Posterior cingulate gyrus (tissue), 11 donors: ENCODE measurements around the gene MTA1.

Experiments
- DNase-seq, 10 donors: peaks; one replicate each; pipeline versions ENCODE4 v3.0.0 to v3.0.0-alpha.2; 2020 to 2021; ENCODE audit warnings: mixed read lengths in 3 of 10
- intact Hi-C: fragments of 100-400 bp; cut with DNase I; formaldehyde crosslinking; loops from one replicate; pipeline ENCODE4 v1.15.1; 2023

MTA1 gene

DNA sequence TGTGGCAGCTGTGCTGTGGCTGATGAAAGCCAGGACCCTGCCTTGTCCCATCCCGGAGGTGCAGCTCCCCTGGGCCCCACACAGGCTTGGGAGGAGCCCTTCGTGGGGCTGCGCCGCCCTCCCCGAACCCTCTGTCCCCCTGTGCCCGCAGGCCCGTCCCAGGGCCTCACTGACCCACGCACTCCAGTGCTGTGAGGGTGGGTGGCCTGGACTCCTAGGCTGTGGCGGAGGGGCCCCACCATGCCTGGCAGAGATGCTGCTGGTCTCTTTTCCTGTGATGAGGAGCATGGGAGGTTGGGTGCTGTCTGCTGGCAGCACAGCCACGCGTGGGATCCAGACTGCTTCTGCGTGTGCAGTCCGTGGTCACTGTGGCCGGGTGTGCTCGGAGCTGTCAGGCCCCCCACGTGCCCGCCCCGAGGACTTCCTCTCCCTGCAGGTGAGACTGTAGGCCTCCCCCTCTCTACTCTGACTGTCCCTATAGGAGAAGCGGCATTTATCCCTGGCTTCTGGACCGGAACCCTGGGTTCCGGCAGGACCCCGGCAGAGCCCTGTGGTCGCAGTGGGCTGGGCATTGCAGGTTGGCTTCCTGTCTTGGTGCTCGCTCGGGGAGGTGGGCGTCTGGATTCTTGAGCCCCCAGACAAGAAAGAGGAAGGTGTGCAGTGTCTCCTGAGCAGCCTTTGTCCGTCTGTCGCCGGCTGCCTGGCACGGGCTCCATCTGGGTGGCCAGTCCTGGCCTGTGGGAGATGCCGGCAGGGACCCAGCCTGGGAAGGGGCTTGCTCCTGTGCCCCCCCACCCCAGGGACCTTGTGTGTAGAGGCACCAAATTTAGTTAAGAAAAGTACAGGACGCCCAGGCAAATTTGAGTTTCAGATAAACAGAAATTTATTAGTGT, 2.3 kb downstream of the MTA1 start:
- intact Hi-C loops, result no loop called here
- peak in 3 of 10 donors; percentile 70 to 84 (median 83) for DNase-seq

DNA sequence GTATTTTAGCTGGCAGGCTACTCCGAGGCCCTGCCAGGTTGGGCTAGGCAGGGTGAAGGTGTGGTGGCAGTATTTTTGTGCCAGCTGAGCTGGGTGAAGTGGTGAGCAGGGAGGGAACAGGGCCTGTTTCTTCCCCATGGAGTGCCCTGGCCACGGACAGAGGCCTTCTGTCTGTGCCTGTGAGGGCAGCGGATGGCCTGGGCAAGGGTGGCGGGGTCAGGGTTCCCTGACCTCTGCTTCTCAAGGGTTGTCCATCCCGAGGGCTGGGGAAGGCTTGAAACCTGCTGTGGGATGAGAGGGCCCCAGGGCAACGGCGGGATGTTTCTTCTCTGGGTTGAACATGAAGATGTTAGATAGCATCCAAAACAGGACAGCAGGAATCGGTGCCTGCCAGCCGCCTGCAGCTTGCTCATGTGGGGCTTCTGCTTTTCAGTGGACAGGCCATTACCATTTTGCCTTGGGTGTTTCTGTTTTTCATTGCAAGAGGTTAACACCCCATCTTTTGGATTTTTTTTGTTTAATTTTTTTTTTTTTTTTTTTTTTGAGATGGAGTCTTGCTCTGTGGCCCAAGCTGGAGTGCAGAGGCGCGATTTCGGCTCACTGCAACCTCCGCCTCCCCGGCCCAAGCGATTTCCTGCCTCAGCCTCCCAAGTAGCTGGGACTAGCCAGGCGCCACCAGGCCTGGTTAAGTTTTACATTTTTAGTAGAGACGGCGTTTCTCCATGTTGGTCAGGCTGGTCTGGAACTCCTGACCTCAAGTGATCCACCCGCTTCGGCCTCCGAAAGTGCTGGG, 3.3 kb downstream of the MTA1 start:
- intact Hi-C loops, result no loop called here
- peak in 3 of 10 donors; percentile 62 to 84 (median 70) for DNase-seq

DNA sequence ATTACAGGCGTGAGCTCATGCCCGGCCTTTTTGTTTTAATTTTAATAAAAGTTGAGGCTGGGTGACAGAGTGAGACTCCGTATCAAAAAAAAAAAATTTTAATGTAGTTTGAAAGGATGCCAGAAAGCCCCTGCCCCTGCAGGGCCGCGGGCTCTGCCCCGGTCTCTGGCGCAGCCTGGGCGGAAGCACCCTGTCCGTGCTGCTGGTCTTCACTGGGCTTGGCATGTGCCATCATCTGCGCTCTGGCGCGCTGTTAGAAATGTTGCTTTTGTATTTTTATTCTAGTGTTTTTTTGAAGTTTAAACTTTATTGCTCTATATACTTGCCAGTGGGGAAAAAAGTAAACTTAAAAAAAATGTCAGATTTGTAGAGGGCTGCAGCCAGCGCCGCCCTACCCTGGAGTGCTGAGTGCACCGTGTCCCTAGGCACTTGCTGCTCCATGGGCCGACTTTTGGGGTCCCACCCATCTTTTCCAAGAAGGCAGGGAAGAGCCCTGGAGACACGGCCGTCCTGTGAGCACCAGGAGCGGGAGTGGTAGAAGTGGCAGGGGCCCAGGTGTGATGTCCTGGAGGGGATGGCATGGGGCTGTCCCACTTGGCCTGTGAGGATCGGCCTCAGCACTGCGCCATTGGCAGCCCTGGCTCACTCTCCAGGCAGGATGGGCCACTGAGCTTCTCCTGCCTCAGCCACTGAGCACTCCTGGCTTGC, 4.0 kb downstream of the MTA1 start:
- intact Hi-C loops, result no loop called here
- peak in 1 of 10 donors; percentile 70 for DNase-seq

DNA sequence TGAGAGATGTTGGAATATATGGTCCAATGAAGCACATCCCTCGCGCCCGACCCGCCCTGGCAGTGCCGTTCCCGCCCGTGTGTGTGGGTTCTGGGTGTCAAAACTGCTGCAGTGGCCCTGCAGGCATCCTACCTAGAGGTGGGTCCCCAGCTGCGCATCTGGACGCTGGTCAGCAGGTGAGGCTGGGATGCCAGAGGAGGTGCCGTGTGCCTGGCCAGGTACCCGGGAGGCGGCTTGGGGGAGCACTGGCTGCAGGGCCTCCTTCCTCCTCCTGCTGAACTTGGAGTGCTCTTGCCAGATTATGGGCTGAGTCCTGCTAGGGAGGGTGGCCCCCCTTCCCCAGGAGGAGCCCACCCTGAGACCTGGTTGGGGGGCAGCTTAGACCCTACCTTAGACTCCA, 5.2 kb downstream of the MTA1 start:
- peak in 2 of 10 donors; percentile 67 to 73 for DNase-seq
- intact Hi-C loops, result no loop called here

DNA sequence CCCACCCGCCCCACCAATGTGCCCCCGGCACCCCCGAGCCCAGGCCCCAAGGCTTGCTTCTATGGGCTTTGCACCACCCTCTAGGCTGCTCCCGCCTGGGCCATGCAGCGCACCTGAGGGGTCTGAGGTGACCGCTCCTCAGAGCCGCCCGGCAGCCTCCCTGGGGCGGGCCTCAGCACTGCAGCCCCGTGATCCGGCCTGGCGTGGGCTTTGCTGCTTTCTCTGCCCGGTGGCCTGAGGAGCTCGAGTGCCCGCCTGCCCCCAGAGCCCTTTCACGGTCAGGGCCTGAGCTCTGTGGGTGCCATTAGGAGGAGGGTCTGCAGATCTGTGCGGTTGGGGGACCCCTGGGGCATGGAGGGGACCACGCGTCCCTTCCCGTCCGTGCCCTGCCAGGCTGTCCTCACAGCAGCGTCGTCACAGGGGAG, 6.2 kb downstream of the MTA1 start:
- DNase-seq, result peak in 1 of 10 donors; percentile 72
- intact Hi-C loops, result no loop called here

DNA sequence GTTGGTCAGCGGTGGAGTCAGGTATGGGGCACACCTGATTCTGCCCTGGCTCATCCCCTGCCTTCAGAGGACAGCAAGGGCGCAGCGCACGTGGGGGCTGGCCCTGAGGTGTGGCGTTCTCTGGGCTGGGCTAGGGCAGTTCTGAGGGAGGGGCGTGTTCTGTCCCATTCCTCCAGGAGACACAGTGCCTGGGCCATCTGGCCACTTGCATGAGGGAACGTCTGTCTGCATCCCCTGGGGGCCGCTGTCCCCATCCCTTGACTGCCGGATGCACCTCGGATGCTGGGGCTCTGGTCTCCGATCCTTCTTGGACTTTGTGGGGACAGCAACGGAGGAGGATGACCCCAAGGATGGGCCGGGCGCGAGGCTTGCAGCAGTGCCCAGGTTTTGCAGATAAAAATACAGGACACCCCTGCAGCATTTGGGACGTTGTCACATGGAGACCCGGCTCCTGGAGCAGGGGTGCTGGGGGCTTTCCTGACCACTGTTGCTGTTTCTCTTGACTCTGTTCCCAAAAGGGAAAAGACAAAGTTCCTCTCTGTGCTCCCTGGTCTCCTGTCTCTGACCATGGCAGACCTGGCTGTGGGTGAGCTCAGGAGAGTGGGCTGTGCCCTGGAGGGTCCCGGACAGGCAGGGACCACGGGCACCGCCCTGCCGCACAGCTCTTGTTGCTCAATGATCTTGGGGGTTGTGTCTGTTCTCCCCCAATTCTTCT, 6.9 kb downstream of the MTA1 start:
- intact Hi-C loops, result no loop called here
- DNase-seq, result peak in 2 of 10 donors; percentile 70 to 71

DNA sequence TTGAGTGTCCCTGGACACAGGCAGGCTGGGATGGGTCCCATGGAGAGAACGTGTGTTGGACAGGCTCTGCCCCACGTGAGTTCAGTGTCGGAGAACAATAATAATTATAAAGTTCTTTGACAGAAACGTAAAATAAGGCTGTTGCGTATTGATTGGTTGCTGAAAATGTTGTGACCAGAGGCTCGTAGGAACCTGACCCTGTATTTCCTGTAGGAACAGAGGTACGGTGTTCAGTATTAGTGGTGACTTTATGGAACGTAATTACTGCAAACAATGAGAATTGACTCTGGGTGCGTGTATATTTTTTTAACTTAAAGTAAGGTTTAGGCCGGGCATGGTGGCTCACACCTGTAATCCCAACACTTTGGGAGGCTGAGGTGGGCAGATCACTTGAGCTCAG, 7.8 kb downstream of the MTA1 start:
- intact Hi-C loops, result no loop called here
- no peak for DNase-seq

DNA sequence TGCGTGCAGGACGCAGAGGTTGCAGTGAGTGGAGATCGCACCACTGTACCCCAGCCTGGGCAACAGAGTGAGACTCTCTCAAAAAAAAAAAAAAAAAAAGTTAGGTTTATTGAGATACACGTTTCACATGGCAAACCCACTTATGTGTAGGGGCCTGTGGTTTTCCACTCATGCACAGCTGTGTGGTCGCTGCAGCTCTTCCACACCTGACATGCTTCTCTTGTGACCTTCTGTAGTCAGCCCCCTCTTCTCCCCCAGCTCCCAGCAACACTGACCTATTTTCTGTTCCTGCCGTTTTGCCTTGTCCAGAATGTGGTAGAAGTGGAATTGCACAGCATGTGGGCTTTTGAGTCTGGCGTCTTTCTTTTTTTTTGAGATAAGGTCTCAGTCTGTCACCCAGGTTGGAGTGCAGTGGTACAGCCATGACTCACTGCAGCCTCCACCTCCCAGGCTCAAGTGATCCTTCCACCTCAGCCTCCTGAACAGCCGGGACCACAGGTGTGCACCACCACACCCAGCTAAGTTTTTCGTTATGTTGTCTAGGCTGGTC, 8.4 kb downstream of the MTA1 start:
- peak in 1 of 10 donors; percentile 14 for DNase-seq
- intact Hi-C loops, result no loop called here

DNA sequence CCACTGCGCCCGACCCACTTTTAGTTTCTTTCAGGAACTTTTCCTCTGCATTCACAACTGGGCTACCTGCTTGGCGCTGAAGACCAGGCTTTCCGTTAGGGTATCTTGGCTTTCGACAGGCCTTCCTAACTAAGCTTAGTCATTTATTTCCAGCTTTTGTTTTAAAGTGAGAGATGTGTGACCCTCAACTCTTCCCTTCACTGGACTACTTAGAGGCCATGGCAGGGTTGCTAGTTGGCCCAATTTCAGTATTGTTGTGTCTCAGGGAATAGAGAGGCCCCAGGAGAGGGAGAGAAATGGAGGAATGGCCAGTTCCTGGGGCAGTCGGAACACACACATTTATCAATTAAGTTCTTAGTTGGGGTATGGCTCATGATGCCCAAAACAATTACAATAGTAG, 10.4 kb downstream of the MTA1 start:
- intact Hi-C loops, result no loop called here
- DNase-seq, result no peak

DNA sequence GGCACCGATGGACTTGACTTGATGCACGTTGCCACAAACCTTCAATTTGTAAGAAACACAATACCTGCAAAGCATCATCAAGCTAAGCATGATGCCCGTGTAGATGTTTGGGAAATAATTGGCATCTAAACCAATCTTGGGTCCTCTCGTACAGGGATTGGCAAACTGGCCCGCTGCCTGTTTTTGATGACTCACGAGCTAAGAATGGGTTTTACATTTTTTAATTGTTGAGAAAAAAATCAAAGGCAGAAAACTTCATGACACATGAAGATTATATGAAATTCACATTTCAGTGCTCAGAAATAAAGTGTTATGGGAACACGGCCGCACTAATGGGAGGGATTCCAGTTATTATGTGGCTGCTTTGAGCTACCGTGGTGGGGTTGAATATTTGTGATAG, 10.9 kb downstream of the MTA1 start:
- peak in 2 of 10 donors; percentile 66 to 81 for DNase-seq
- intact Hi-C loops, result no loop called here

DNA sequence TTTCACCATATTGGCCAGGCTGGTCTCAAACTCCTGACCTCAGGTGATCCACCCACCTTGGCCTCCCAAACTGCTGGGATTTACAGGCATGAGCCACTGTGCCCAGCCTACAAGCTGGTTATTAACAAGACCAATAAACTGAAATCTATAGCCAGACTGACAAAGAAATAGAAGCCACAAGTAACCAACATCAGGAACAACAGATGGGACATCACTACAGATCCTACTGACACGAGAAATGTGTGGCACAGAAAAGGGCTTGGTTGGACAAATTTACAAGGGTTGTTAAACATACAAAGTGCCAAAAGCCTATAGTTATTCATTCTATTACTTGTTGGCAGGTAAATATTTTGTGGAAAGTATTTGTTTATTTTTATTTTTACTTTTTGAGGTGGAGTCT, 11.6 kb downstream of the MTA1 start:
- intact Hi-C loops, result no loop called here
- DNase-seq, result peak in 2 of 10 donors; percentile 17 to 38

DNA sequence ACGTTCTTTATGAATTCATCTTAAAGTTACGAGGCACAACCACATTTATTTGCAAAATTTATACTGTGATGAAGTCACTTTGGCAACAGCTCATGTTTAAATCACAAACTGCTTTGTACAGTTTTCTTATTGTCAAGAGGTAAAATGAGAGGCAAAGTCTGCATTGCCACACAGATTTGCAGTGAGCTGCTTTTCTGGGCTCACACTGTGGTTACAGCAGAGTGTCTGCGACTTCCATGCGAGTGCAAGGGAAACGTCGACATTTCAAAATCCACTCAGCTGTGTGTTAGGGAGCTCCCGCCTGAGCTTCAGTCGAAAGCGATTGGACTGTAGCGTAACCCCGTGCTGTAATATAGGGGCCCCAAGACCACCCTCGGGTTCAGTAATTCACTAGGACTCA, 13.0 kb downstream of the MTA1 start:
- intact Hi-C loops, result no loop called here
- DNase-seq, result no peak

DNA sequence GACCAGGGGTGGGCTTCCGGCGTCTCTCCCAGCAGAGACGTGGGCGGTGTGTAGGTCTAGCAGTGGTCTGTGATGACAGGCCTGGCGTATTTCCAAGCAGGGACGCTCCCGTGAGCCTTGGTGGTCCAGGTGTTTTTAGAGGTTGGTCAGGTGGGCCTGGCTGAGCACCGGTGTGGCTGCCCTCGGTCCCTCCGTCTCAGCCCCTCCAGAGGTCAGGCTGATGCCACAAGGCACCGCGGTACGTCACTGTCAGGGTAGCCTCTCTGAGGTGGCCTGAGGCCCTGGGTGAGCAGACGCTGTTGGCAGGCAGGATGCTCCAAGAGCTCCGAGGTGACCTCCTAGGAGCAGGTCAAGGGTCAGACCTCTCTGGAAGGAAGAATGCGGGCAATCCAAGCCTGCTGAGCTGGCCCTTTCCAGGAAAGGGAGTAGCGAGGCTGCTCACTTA, 13.6 kb downstream of the MTA1 start:
- no peak for DNase-seq
- intact Hi-C loops, result no loop called here

DNA sequence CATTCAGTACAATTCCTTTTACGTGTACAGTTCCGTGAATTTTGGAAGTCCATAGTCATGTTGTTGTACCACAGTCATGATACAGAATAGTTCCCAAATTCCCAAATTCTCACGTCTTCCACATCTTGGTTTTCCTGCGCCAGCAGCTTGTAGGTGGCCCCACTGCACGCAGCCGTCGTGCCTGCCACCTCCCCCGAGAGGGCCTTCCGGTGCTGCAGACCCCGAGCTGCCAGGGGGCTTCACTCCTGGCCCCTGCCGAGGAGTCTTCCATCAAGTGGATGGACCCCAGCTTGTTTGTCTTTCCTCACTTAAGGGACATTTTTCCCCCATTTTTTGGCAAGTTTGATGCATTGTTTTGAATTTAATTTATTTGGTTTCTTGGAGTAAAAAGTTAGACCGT, 16.8 kb downstream of the MTA1 start:
- DNase-seq, result no peak
- intact Hi-C loops, result no loop called here

DNA sequence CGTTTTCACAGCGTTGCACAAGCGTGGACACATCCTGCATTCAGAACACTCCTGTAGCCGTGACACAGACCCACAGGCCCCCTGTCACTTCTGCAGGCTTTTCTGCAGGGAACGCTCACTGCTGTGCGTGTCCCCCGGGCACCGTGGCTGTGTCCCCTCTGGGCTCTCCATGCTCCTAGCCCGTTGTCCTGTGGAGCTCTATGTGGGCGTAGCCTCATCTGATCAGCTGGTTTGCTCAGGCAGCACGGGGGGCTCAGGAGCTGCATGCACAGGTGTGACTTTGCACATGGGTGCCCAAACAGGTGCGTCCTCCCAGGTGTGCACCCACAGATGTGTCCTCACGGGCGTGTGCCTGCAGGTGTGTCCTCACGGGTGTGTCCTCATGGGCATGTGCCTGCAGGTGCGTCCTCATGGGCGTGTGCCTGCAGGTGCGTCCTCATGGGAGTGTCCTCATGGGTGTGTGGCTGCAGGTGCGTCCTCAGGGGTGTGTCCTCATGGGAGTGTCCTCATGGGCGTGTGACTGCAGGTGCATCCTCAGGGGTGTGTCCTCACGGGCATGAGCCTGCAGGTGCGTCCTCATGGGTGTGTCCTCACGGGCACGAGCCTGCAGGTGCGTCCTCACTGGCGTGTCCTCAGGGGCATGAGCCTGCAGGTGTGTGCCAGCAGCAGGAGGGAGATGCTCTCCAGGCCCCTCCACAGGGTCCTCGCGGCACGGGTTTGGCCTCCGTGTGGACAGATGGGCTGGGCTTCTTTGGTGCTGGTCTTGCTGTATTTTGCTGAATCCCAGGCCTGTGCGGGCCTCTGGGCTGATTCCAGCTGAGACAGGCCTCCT, 17.5 kb downstream of the MTA1 start:
- DNase-seq, result no peak
- intact Hi-C loops, result no loop called here

DNA sequence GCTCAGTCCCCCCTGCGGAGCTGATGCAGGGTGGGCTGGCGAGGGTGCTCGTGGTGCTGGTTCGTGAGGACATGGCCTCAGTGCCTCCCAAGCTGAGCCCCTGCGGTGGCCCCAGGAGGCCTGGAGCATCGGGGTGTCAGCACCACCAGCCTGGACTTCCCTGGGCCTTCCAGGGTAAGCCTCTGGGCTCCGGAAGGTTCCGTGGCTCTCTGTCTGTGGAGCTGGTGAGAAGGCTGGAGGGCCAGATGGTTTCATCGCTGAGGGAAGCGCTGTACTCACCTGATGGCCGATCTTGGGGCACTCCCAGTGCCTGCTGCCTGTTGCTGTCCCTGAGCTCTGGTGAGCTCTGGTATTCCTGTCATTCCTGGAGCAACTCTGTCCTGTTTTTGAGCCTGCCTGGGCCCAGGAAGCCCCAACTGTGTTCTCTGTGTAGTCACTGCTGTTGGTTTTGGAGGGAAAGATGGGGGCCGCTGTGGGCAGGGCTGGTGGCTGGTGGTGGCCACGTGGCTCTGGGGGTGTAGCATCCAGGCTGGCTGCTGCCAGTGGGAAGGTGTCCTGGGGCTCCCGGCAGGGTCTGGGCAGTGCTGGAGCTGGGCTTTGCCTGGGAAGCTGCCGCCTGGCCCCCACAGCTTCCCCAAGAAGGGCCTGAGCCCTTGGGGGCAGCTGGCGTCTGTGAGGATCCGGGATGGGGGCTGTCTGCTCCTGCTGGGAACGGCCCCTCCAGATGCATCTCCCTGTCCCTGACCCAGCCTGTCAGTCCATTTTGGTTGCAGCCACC, 18.3 kb downstream of the MTA1 start:
- no peak for DNase-seq
- intact Hi-C loops, result no loop called here

DNA sequence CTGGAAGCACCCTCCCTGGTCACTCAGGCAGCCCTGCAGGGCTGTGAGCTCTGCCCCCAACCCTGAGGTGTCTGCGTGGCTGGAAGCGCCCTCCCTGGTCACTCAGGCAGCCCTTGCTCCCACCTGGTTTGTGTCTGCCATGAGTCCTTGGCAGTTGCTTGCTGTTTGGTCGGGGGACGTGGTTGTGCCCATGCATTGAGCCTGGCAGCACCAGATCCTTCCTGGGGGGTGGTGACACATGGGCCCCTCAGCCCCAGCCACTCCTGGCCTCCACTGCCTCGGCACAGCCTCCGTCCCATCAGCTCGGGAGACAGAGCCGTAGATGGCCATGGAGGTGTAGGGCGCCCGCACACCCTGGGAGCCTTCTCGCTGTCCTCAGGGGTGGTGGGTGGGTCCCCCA, 19.6 kb downstream of the MTA1 start:
- no peak for DNase-seq
- intact Hi-C loops, result no loop called here
